Stimulated activated CD8-positive, alpha-beta memory T cell treated with anti-CD3 and anti-CD28 coated beads, Interleukin-12 subunit alpha, Interleukin-12 subunit beta, amount 100 ng/mL, for 1 hour (primary cell): ENCODE results near the gene MYBPC2.
A peak's percentile ranks its signal among the peaks of the same experiment; 100 is the strongest.
"Not testable (repeated sequence)": the region's sequence is repeated elsewhere in the genome, so short reads cannot be mapped to it uniquely, and the experiment has no call there.

Experiments used
- DNase-seq: peaks from one replicate; pipeline ENCODE4 v3.0.0-alpha.2; 2020; ENCODE audit warnings: low read depth

The MYBPC2 gene

GRCh38 chr19:50432221-50433028 is at the start of gene MYBPC2:
Gene MYBPC2 (plus strand): TSS chr19:50432892. CDS start chr19:50432954, 62 bp downstream.
- DNase-seq = no peak

GRCh38 chr19:50383001-50383851 is 49.5 kb upstream of the MYBPC2 start:
- DNase-seq = no peak

DNA sequence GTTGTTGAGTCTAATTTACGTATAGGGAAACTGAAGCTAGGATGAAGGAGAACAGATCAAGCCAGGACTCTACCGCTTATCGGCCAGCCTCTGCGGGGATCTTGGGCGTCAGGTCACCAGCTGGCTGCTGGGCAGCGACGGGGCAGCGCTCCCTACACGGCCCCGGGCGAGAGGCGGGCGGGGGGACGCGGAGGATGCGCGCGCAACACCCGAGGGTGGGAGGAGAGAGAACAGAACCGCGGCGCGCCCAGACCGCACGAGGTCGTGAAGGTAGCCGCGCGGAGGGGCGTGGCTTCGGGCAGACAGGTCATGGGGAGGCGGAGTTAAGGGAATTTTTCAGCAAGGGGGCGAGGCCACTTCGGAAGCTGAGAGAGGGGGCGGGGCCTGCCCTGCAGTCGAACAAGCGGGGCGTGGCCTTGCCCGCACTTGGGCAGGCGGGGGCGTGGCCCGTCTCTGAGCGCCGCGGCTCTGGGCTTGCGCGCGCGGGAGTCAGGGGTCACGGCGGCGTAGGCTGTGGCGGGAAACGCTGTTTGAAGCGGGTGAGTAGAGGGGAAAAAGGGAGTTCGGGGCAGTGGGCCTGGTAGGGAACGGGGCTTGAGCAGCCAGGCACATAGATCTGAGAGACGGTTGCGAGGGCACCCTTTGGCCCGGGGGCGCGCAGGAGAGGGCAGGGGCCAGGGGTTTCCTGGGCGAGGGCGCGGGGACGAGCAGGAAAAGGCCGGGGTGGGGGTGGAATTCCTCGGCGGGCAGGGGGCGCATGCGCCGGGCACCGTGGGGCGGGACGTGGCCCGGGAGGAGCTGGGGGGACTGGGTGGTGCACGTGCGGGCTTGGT is 48.6 kb upstream of the MYBPC2 start, which contains the start of gene POLD1:
POLD1 (plus strand) TSS at position 496 of the 833 bp plus-strand sequence. CDS start 14,505 bp downstream, outside the sequence.
- peak; percentile 97 for DNase-seq

- DNase-seq = no peak
Observed at GRCh38 chr19:50384685-50385535, 47.8 kb upstream of the MYBPC2 start.

DNA sequence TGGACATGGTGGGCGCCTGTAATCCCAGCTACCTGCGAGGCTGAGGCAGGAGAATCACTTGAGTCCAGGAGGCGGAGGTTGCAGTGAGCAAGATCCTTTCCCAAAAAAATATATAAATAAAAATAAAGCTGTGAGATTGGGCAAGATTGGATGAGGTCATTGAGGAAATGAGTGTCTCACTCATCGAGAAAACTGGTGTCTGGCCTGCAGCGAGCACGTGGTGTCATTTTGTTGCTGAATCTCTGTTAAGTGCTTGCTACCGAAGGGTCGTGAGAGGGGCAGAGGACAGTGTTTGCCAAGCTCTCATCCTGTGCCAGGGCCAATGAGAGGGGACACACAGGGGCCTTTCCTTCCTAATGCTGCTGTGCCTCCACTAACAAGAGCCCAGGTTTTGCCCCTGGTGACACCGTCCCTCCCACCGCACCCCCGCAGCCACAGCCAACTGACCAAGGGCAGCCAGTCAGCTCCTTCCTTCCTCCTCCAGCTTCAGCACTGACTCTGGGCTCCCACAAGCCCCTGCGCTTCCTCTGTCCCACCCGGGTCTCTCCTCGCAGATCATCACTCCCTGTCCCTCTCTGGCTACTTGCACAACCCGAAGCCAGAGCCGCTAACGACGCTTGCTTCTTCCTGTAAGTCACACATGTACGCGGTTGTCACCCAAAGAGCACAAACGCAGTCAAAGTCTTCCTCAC is 45.4 kb upstream of the MYBPC2 start:
- no peak for DNase-seq

GRCh38 chr19:50387868-50388245 is 44.8 kb upstream of the MYBPC2 start:
- DNase-seq = no peak

- not testable (repeated sequence) for DNase-seq
Observed at GRCh38 chr19:50390295-50390694, 42.4 kb upstream of the MYBPC2 start.

- DNase-seq = not testable (repeated sequence)
Observed at GRCh38 chr19:50390952-50391351, 41.7 kb upstream of the MYBPC2 start.

DNA sequence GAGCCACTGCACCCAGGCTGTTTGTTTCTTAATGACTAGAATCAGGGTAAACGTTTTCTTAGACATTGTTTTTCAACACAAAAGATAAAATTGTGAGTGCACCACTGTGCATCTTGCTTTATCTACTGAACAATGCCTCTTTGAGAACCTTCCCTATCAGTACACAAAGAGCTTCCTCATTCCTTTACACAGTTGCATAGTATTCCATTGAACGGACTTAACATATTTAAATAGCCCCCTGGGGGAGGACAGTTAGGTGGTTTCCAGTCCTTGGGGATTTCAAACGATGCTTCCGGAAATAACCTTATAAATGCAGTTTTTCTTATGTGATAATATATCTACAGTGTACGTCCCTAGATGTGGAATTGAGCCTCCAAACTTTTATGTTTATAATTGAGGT is 39.9 kb upstream of the MYBPC2 start:
- no peak for DNase-seq

DNA sequence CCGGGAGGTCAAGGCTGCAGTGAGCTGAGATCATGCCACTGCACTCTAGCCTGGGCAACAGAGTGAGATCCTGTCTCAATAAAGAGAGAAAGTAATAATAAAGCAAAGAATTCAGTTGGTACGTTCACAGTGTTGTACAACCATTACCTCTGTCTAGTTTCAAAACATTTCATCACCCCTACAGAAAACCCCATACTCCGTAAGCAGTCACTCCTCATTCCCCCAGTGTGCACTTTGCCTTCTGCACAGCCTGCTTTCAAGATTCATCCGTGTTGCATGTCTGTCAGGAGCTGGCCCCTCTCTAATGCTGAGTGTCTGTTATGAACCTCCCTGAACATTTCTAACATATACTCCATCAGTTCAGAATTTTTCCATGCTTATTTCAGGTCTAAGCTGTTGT is 39.1 kb upstream of the MYBPC2 start:
- DNase-seq = no peak

DNA sequence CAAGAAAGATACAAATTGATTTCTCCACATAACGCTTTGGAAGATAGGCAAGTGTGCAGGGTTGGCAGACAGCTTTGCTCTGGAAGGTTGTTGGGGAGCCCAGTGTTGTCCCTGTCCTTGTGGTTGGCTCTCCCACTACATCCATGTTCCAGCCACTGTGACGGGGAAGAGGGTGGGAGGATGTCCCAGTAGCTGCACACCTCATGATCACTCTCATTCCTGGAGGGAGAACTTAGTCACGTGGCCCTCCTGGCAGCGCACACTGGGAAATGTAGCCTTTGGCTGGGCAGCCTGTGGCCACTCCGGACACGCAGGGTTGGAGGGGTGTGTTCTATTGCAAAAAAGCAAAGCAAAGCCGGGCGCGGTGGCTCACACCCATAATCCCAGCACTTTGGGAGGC is 38.7 kb upstream of the MYBPC2 start:
- no peak for DNase-seq

DNA sequence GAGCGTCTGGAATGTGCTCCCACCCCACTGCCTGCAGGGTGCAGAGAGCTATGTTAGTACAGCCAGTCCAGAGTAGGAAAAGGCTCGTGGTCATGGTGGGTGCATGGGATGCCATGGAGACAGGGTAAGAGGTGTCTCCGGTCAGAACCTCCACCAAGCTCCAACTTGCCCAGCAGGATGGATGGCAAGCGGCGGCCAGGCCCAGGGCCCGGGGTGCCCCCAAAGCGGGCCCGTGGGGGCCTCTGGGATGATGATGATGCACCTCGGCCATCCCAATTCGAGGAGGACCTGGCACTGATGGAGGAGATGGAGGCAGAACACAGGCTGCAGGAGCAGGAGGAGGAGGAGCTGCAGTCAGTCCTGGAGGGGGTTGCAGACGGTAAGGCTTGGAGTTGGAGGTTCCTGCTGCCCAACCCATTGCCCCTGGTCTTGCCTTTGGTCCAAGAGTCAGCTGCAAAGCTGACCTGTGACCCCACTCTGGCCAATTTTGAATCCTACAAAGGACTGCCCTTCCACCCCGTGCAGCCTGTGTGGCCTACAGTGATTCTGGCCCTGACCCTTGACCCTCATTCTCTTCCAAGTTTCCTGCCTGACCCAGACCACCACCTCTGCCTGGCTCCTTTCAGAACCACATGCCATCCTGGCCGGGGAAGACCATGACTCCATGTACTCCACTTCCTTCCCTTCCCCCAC is 33.9 kb upstream of the MYBPC2 start:
- DNase-seq = no peak

- DNase-seq = no peak
Observed at GRCh38 chr19:50399368-50399745, 33.3 kb upstream of the MYBPC2 start.

- no peak for DNase-seq
Observed at GRCh38 chr19:50401605-50402450, 30.9 kb upstream of the MYBPC2 start.

- no peak for DNase-seq
Observed at GRCh38 chr19:50402544-50403301, 30.0 kb upstream of the MYBPC2 start.

DNA sequence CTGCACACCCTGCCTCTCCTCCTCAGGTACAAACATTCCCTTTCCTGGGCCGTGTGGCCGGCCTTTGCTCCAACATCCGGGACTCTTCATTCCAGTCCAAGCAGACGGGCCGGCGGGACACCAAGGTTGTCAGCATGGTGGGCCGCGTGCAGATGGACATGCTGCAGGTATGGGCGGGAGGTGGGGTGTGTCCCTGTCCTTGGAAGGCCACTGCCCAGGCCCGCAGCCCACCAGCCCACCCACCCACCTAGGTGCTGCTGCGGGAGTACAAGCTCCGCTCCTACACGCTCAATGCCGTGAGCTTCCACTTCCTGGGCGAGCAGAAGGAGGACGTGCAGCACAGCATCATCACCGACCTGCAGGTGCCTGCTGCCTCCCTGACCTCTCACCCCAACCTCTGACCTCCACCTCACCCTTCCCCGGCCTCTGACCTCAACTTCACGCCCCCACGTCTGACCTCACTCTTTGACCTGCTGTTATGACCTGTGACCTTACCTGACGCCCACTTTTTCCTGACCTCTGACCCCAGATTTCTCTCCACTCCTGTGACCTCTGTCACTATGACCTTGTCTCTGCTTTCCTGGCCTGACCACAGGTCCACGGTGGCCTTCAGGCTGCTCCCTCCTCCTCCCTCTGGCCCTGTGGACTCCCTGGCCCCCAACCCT is 26.4 kb upstream of the MYBPC2 start:
- no peak for DNase-seq

- DNase-seq = no peak
Observed at GRCh38 chr19:50406829-50407228, 25.9 kb upstream of the MYBPC2 start.

- no peak for DNase-seq
Observed at GRCh38 chr19:50409347-50409746, 23.3 kb upstream of the MYBPC2 start.
